Renal cortical epithelial cell (primary cell): ENCODE results near the gene MIER1. TPM values are rescaled to one million over a fixed set of nuclear protein-coding genes. Genes with fewer than 3 reads are reported as not detected.
A peak's percentile ranks its signal among the peaks of the same experiment; 100 is the strongest.
"Not testable (repeated sequence)": the region's sequence is repeated elsewhere in the genome, so short reads cannot be mapped to it uniquely, and the experiment has no call there.

Experiments used
- DNase-seq: peaks from one replicate; pipeline ENCODE4 v3.0.0-alpha.2; 2011; ENCODE audit warnings: low read depth
- total RNA-seq: library from RNA; depleted of rRNA; stranded (reverse); fragments of >200 nt; gene quantifications from 2 replicates; pipeline ENCODE4 v1.2.3, GENCODE V29; 2014

Gene MIER1
- total RNA-seq, result 39.9 and 49.7 TPM in 2 replicates

DNA sequence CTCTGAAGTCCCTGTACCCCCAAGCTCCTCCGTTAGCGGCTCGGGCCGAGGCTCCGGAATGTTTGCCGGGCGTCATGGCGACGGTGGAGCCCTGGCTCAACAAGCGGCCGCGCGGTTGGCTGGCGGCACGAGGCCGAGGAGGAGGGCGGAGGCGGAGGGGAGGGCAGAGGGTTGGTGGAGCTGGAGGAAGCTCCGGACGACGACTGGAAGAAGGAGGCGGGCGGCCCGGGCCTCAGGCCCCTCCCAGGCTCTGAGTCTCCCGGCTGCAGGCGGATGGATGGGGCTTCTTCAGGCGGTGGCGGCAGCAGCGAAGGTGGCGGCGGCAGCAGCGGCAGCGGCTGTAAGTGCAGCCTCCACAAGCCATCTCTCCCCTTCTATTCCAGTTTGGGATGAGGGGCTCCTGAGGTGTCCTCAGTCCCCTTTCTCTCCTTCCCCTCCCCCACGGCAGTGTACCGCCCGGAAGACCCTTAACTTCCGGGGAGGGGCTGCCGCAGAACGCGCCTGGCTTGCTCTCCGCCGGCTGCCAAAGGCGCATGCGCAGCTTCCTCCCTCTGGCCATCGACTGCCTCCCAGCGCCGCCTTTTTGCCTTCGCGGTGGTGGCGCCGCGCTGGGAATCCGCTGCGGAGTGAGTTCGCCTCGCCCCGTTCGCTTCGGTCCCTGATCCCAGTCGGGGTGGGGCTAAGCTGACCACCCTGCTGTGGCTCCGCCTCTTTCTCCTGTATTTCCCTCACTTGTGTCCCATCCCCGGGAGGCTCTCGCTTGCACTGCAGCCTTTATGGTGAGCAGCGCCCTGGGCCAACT, at the start of gene MIER1, which contains the start of gene DNAI4:
MIER1 (plus strand) TSS at position 235 of the 802 bp plus-strand sequence; CDS start at position 274, 39 bp downstream.
DNAI4 (minus strand) TSS at position 101 of the 802 bp plus-strand sequence; CDS start at position 76, 25 bp downstream.
- DNase-seq, result peak; percentile 94

DNA sequence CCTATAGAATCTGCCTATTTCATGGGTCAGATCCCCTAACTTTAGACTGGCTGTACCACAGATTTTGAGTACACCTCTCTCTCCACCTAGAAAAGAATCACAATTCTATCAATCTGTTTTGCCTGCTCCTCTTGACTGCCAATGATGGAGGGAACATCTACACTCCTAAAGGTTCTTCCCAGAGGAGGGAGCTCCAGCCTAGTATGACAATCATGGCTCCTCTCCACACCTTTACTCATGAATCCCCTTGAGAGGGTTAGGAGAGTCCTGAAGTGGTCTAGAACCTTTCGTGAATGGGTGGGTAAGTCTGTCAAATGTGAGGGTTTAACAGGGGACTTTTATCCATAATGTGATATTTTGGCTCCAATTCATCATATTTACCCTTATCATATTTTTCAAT, 48.1 kb upstream of the MIER1 start:
- DNase-seq, result no peak

- DNase-seq, result no peak
Measured at GRCh38 chr1:66889030-66889429, 35.8 kb upstream of the MIER1 start.

DNA sequence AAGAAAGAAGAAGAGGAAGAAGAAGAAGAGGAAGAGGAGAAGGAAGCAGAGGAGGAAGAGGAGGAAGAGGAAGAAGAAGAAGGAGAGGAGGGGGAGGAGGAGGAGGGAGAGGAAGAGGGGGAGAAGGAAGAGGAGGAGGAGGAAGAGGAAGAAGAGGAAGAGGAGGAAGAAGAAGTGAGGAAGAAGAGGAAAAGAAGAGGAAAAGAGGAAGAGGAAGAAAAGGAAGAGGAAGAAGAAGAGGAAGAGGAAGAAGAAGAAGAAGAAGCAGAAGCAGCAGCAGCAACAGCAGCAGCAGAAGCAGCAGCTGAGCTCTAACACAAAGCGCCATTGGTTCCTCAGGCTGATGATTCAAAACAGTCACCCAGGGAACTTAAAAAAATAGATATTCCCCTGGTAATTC, 34.2 kb upstream of the MIER1 start:
- no peak for DNase-seq

GRCh38 chr1:66893712-66894111, 31.1 kb upstream of the MIER1 start:
- no peak for DNase-seq

DNA sequence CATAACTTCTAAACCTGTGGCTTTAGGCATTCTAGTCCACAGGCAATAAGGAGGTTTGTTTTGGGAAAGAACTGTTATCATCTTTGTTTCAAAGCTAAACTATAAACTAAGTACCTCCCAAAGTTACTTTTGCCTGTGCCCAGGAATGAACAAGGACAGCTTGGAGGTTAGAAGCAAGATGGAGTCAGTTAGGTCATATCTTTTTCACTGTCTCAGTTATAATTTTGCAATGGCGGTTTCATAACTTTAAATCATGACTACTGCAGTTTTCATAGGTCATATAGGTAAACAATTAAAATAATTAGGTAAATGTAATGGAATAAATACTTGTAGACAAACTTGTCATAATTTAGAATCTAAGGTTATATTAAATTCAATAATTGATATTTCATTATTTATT, 9.6 kb upstream of the MIER1 start:
- not testable (repeated sequence) for DNase-seq

- DNase-seq, result no peak
Measured at GRCh38 chr1:66916320-66916719, 8.5 kb upstream of the MIER1 start.

GRCh38 chr1:66917476-66917875, 7.3 kb upstream of the MIER1 start:
- no peak for DNase-seq

DNA sequence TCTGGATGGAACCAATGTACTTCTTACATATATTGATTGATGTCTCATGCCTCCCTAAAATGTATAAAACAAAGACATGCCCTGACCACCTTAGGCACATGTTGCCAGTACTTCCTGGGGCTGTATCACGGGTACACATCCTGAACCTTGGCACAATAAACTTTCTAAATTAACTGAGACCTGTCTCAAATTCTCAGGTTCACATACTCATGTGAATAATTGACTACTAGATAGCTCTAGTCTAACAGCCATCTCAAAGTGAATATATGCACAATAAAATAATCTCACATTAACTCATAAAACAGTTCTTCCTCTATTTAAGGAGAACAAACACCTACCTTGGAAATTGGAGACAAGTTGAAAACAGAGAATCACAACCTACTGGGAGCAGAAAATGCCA, 5.7 kb upstream of the MIER1 start:
- no peak for DNase-seq

- no peak for DNase-seq
Measured at GRCh38 chr1:66919828-66920227, 5.0 kb upstream of the MIER1 start.

DNA sequence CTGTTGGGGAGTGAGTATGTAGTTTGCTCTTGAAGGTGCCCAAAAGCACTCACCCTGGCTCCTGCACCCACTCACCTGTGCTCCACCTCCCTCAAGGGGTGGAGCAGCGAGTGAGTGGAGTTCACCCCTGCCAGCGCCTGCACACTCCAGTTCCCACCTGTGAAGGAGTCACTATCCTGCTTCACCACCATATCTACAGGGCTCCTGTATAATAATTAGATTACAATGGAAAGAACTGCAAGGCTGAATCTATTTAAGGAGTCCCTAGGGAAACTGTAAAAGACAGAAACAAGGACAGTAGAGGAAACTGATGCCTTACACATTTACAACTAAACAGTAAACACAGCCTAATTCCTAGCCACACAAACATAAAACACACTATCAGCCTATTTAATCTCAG, 4.2 kb upstream of the MIER1 start:
- no peak for DNase-seq

GRCh38 chr1:66925558-66925910, 744 bp downstream of the MIER1 start:
- no peak for DNase-seq

GRCh38 chr1:66925944-66926343, 1.2 kb downstream of the MIER1 start:
- no peak for DNase-seq

DNA sequence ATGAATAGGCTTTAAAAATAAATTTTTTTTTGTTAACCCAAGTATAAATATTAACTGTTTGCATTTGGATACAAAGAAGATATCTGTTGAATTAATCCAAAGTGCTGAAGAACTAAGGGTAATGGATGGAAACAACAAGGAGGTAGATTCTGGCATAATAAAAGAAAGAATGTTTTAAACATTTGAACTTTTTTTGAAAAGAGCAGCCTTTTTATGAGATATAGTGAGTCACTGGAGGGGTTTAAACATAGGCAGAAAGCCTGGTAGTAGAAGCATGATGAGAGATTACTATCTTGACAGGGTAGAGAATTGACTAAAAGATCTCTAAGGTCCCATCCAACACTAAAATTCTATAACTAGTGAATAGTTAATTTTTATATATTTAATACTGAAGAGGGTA, 2.7 kb downstream of the MIER1 start:
- no peak for DNase-seq

DNA sequence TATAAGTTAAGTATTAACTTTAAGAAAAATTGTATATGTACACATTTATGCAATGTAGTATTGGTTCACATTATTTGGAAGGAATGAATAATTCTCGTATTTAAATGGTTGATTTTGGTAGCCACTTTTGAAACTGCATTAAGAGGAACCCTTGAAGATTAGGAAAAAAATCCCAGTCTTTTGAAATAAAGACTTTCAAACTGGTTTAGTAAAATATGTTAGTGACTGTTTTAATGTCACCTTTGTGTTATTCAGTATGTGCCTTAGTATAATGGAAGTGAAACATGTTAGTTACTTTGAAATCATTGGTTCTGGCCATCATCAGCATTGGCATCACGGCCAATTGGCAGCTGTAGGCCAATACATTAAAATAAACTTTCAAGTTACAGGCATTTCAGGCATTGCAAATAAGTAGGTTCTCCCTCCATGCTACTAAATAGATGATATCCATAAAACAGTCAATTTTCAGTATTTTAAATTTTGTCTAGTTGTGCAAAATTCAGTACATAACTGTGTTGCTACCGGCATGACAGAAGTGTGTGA, 4.4 kb downstream of the MIER1 start:
- DNase-seq, result no peak

DNA sequence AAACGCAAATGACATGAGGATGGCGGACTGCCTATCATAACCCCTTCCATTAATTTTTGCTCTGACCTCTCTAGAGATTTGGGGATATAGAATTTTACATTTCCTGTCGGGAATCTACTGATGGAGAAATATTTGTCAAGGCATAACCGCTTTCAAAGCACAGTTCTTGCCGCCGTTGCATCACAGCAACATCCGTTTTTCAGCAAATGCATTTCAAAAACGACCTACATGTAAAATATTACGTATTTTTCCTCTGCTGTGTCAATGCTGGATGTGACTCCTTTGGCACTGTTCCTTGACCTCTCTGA, 4.9 kb downstream of the MIER1 start:
- no peak for DNase-seq

GRCh38 chr1:66929999-66930822, 5.4 kb downstream of the MIER1 start:
- peak; percentile 65 for DNase-seq

GRCh38 chr1:66930823-66931174, 6.0 kb downstream of the MIER1 start:
- no peak for DNase-seq

DNA sequence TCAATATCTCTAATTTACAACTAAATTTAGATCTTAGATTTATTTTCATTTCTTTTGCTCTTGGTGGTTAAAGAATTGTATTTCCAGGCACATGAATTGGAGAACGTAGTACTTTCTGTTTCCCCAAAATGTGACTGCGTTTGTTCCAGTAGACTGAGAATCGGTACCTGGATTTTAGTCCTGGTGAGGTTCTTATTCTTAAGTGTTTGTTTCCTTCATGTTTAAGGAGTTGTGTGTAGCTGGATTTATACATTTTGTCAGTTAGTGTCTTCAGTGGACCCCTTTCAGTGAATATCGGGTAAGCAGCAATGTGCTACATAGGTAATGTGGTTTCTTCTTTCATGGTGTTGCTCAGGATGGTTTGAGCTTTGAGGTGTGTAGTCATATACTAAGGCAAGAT, 6.8 kb downstream of the MIER1 start:
- no peak for DNase-seq

DNA sequence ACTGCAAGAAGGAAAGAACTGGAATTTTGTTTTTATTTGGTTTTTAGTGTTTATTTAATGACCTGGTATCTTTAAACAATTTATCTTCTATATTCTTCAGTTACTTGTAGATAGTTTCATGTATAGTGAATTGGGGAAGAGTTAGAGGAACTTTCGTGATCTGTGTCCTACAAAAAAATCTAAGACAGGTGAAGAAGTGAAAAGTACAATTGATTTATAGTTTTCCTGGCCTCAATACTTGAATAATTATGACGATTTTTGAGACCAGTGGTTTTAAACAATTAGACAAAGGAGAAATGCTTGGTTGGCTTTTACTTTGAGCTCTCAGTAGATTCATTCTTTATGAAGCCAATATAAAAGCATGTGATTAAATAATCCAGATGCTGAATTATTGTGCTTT, 7.5 kb downstream of the MIER1 start:
- no peak for DNase-seq

DNA sequence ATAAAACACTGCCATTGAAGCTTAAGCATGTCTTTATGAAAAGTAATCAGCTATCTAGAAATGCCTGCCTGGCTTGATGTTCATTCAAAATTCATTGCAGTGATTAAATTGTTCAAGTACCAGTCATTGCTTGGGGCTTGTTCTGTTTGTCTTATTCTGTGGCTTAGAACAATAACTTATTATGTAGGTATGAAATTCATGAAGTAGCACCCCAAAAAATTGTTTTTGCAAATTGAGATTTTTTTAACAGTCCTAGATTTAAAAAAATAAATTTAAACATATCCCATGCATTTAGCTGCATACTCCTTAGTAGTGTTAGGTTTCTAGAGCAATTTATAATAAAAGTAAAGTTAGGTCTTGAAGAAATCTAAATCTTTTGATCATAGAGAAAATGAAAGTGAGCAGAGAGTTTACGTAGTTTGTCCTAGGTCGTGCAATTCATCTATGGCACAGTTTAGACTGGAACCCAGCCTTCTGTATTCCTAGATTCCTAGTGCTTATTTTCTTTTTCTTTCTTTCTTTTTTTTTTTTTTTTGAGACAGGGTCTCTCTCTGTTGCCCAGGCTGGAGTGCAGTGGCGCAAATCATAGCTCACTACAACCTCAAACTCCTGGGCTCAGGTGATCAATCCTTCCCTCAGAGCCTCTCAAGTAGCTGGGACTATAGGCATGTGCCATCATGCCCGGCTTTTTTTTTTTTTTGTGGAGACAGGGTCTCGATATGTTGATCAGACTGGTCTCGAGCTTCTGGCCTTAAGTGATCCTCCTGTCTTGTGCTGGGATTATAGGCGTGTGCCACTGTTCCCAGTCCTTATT, 9.3 kb downstream of the MIER1 start:
- DNase-seq, result no peak

DNA sequence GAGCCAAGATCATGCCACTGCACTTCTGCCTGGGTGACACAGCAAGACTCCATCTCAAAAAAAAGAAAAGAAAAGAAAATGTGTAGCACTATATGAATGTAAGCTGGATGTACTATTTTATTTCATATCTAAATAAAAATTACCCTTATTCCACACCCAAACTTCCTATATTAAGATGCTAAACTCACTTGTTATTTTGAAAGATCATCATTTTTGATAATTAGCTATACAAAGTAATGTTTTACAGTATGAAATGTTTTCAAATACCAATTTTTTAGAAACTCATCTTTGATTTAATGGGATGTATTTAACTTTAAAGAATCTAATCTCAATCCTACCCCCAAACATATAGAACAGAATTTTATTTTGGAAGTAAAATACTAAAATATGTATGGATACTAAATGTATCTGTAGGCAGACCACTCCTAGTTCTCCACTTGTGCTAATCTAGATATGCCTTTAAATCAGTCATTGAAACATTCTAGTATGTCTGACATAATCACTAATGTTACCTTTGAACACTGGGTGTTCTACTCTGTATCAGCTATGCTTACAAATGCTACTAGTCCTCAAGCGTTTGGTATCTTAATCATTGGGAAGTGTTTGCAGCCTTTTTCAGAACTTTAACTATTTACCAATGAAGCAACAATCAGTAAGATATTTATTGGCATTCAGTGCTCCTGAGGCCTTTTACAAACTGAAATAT, 12.9 kb downstream of the MIER1 start:
- DNase-seq, result no peak
